Lower leg skin (tissue), 3 donors: Measurements from ENCODE around the gene FHOD3.

Experiments
- CTCF ChIP-seq, 3 donors: fragments of 450-650 bp; IDR thresholded peaks; one replicate each; pipeline ENCODE4 v1.5.1; 2016; ENCODE audit warnings: antibody characterized with exemption in 3 of 3, mild to moderate bottlenecking in 3 of 3, moderate library complexity in 2 of 3
- POLR2A ChIP-seq, 2 donors: fragments of 450-650 bp; IDR thresholded peaks; one replicate each; pipeline ENCODE4 v1.6.1; 2016 to 2017; ENCODE audit warnings: antibody characterized with exemption in 2 of 2, mild to moderate bottlenecking in 1 of 2, moderate library complexity in 1 of 2

- TF ChIP-seq CTCF (IDR thresholded peaks at IDR 0.05) (no peak), POLR2A (IDR thresholded peaks at IDR 0.05) (no peak)
These were observed 80.1 kb downstream of the FHOD3 start for GRCh38 chr18:36377626-36378025.
